T-cell (primary cell): ENCODE results near the gene CXCL16. TPM values are rescaled to one million over a fixed set of nuclear protein-coding genes. Genes with fewer than 3 reads are reported as not detected.

Experiments used
- ATAC-seq, 4 experiments: fragments of 200-7000 bp in 3 of 4; fragments of 150-1000 bp in 1 of 4; cut with Tn5 transposase; replicated peaks in 1 of 4; 1 replicate in 3 of 4; 2 replicates in 1 of 4; pipeline ENCODE4 v1.10.0; 2021; ENCODE audit warnings: moderate library complexity in 3 of 4, mild to moderate bottlenecking in 2 of 4, moderate number of reproducible peaks in 1 of 4
- CTCF ChIA-PET, 2 donors: fragments of 300-600 bp; sonication (Branson Sonifier 250); formaldehyde crosslinking; loops; one replicate each; lab custom pipeline; 2022; ENCODE audit warnings: antibody characterized with exemption in 2 of 2; lab: Charles Lee
- POLR2A ChIA-PET, 2 donors: fragments of 300-600 bp; sonication (Branson Sonifier 250); formaldehyde crosslinking; loops; one replicate each; lab custom pipeline; 2022; ENCODE audit warnings: antibody characterized with exemption in 2 of 2; lab: Charles Lee
- DNase-seq, 35 experiments: peaks; one replicate each; pipeline versions ENCODE4 v3.0.0 to v3.0.0-alpha.2; 2013 to 2023
- H3K27ac ChIP-seq: one replicate; pipeline ENCODE4 v1.5.1; 2013; ENCODE audit warnings: low read length
- H3K27me3 ChIP-seq, 2 experiments: replicated peaks in 1 of 2; 1 replicate in 1 of 2; 2 replicates in 1 of 2; pipeline versions ENCODE4 v1.6.1 to v1.7.0; 2013; ENCODE audit warnings: low read length in 1 of 2, mixed read lengths in 1 of 2; ENCODE audit not compliant: control insufficient read depth in 2 of 2, insufficient read depth in 2 of 2; ENCODE audit errors: extremely low read depth in 1 of 2
- H3K36me3 ChIP-seq, 2 donors: 1 replicate in 1 of 2; 2 replicates in 1 of 2; pipeline versions ENCODE4 v1.6.1 to v1.7.0; 2013; ENCODE audit warnings: low read length in 1 of 2; ENCODE audit not compliant: control insufficient read depth in 2 of 2, insufficient read depth in 1 of 2; ENCODE audit errors: extremely low read depth in 1 of 2
- H3K4me1 ChIP-seq, 2 experiments: 1 replicate in 1 of 2; 2 replicates in 1 of 2; pipeline versions ENCODE4 v1.6.1 to v1.7.0; 2013; ENCODE audit warnings: low read length in 2 of 2, mixed read lengths in 1 of 2; ENCODE audit not compliant: insufficient read depth in 2 of 2, control insufficient read depth in 1 of 2; ENCODE audit errors: extremely low read depth in 1 of 2
- H3K4me3 ChIP-seq, 2 donors: 1 replicate in 1 of 2; 2 replicates in 1 of 2; pipeline versions ENCODE4 v1.5.1 to v1.7.0; 2013; ENCODE audit warnings: mild to moderate bottlenecking in 2 of 2, low read length in 1 of 2, moderate library complexity in 1 of 2; ENCODE audit not compliant: control insufficient read depth in 1 of 2; ENCODE audit errors: extremely low read depth in 1 of 2
- H3K9me3 ChIP-seq: 2 replicates; pipeline ENCODE4 v1.7.0; 2013
- H3K27ac Mint-ChIP-seq, 2 donors: one replicate each; pipeline ENCODE4 v1.8.0; 2020 to 2021; ENCODE audit warnings: mild to moderate bottlenecking in 2 of 2, mixed read lengths in 2 of 2
- H3K27me3 Mint-ChIP-seq, 2 donors: one replicate each; pipeline ENCODE4 v1.8.0; 2021 to 2022; ENCODE audit warnings: mixed read lengths in 2 of 2
- H3K36me3 Mint-ChIP-seq: one replicate; pipeline ENCODE4 v1.8.0; 2021; ENCODE audit warnings: mixed read lengths
- H3K4me1 Mint-ChIP-seq, 3 donors: one replicate each; pipeline ENCODE4 v1.8.0; 2020 to 2022; ENCODE audit warnings: mixed read lengths in 3 of 3, mild to moderate bottlenecking in 1 of 3
- H3K4me3 Mint-ChIP-seq, 3 donors: one replicate each; pipeline ENCODE4 v1.8.0; 2020 to 2022; ENCODE audit warnings: mild to moderate bottlenecking in 3 of 3, mixed read lengths in 3 of 3, moderate library complexity in 3 of 3
- H3K9me3 Mint-ChIP-seq, 3 donors: one replicate each; pipeline ENCODE4 v1.8.0; 2020 to 2022; ENCODE audit warnings: mixed read lengths in 3 of 3
- WGBS: methylation state at CpG from one replicate; pipeline ENCODE4 v1.1.5; 2013; ENCODE audit warnings: missing lambda C conversion rate; ENCODE audit not compliant: insufficient coverage; 5-methylcytosine and 5-hydroxymethylcytosine counted together
- total RNA-seq, 35 experiments: library from RNA in 6 of 35; stranded (reverse) in 6 of 35; fragments of 120-200 nt in 1 of 35; gene quantifications; one replicate each; pipeline versions ENCODE4 v1.2.1 to v1.2.4 and lab custom pipeline; 2013 to 2026

CXCL16 gene
- total RNA-seq, 5 donors from 2014 or later (not counting 1 experiment from before 2014, with no cell fraction given), result 2.5 to 11.2 (median 3.1) TPM

DNA sequence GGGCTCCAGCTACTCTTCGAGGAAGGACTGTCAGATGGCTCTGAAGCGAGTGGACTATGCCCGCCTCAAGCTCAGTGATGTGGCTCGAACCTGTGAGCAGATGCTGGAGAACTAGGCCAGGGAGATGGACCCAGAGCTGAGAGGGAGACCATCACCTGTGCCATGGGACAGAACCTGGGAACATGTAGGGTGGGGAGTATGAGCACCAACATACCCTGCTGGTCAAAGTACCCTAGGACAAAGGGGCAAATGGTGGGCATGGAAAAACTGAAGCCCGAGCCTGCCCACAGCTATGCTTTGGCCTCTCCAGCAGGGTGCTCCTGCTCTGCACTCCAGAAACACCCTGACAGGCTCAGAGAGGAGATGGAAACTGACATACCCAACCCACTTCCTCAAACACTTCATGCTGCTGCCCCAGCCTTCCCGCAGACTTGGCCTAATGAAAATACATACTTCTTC lies 6.6 kb downstream of the CXCL16 start:
- H3K27me3 ChIP-seq, result peaks cover 0 to 2% of the 10 kb centered on the region in 2 experiments
- peak in 1 of 35 experiments; percentile 39 for DNase-seq
- CTCF ChIA-PET, result interaction anchor here in 1 of 2 donors (0.8 kb wide), 2 partner anchors 23 to 57 kb away, joined by 3 read pairs; partner anchors contain the start of gene ARRB2
- H3K4me3 Mint-ChIP-seq, result peak overlapping the region in 2 of 3 donors; percentile 20 to 53
- H3K4me1 Mint-ChIP-seq, result peaks cover 22 to 37% (median 22%) of the 10 kb centered on the region in 3 donors
- POLR2A ChIA-PET, result interaction anchor here in 1 of 2 donors (0.5 kb wide), 1 partner anchor 159 kb away, joined by 3 read pairs; no protein-coding TSS in a partner anchor
- H3K36me3 ChIP-seq, result no peaks in the 10 kb centered on the region
- no peaks in the 10 kb centered on the region for H3K9me3 Mint-ChIP-seq
- H3K4me3 ChIP-seq, result no peak overlapping the region
- no peak overlapping the region for H3K27ac Mint-ChIP-seq
- WGBS, result 79% methylated on average over 5 of the region's 6 CpGs
- H3K27ac ChIP-seq, result no peak overlapping the region
- H3K4me1 ChIP-seq, result peaks cover 3 to 21% of the 10 kb centered on the region in 2 experiments
- no peaks in the 10 kb centered on the region for H3K9me3 ChIP-seq
- no peaks in the 10 kb centered on the region for H3K27me3 Mint-ChIP-seq
- ATAC-seq, result no peak
- H3K36me3 Mint-ChIP-seq, result no peaks in the 10 kb centered on the region

DNA sequence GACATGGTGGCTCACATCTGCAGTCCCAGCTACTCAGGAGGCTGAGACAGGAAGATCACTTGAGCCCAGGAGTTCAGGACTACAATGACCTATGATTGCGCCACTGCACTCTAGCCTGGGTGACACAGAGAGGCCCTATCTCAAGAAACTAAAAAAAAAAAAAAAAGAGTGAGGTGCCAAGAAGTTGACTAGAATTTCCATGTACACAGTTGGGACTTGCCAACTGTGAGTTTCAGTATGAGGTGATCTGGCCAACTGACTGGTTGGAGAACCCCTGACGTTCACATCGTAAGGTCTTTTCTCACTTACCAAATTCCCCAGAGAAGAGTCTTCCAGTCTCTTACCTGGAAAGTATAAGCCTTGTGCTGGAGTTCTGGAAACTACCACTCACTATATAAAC lies 11.6 kb downstream of the CXCL16 start:
- ChIA-PET POLR2A (interaction anchor here in 1 of 2 donors (0.7 kb wide), 1 partner anchor 164 kb away, joined by 3 read pairs; no protein-coding TSS in a partner anchor), CTCF (no interaction called here)
- DNase-seq (no peak), ATAC-seq (no peak)
- Mint-ChIP-seq H3K4me3 (no peak overlapping the region), H3K4me1 (peaks cover 21 to 24% (median 22%) of the 10 kb centered on the region in 3 donors), H3K27me3 (no peaks in the 10 kb centered on the region), H3K27ac (no peak overlapping the region), H3K9me3 (no peaks in the 10 kb centered on the region), H3K36me3 (no peaks in the 10 kb centered on the region)
- Histone ChIP-seq H3K27ac (no peak overlapping the region), H3K9me3 (no peaks in the 10 kb centered on the region), H3K4me1 (peaks cover 2 to 21% of the 10 kb centered on the region in 2 experiments), H3K36me3 (no peaks in the 10 kb centered on the region), H3K4me3 (no peak overlapping the region), H3K27me3 (no peaks in the 10 kb centered on the region)
- 50% methylated on average over 1 of the region's 3 CpGs for WGBS

DNA sequence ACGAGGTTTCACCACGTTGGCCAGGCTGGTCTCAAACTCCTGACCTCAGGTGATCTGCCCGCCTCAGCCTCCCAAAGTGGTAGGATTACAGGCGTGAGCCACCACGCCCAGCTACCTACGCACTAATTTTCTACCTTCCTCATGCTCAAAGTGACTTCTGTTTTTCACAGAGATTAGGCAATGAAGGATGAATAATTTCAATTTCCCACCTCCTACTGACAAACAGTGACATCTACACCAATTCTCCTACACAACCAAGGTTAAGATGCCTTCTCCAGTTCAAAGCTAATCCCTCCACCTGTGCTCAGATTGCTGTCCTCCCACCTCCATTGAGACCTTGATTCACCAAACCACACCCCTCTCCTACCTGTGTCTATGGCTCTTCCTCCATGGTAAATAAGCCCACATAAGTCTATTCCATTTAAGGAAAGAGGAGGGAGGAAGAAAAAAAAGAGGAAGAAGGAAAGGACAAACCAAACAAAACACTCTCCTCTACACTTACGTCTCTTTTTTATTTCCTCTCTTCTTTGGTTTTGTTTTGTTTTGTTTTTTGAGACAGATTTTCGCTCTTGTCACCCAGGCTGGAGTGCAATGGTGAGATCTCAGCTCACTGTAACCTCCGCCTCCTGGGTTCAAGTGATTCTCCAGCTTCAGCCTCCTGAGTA lies 13.9 kb downstream of the CXCL16 start:
- Histone ChIP-seq H3K4me1 (peaks cover 0 to 9% of the 10 kb centered on the region in 2 experiments), H3K36me3 (peaks cover 2 to 10% of the 10 kb centered on the region in 2 donors), H3K27me3 (no peaks in the 10 kb centered on the region), H3K4me3 (no peak overlapping the region), H3K27ac (no peak overlapping the region), H3K9me3 (no peaks in the 10 kb centered on the region)
- Mint-ChIP-seq H3K27me3 (no peaks in the 10 kb centered on the region), H3K4me3 (no peak overlapping the region), H3K9me3 (no peaks in the 10 kb centered on the region), H3K27ac (peak overlapping the region in 1 of 2 donors; percentile 61), H3K36me3 (peaks cover 8% of the 10 kb centered on the region), H3K4me1 (peaks cover 3 to 11% (median 9%) of the 10 kb centered on the region in 3 donors)
- DNase-seq, result no peak
- ChIA-PET CTCF (interaction anchor here in 1 of 2 donors (0.6 kb wide), 1 partner anchor 116 kb away, joined by 3 read pairs; no protein-coding TSS in a partner anchor), POLR2A (interaction anchor here in 1 of 2 donors (1.0 kb wide), 1 partner anchor 10 kb away, joined by 5 read pairs; no protein-coding TSS in a partner anchor)
- WGBS, result 78% methylated on average over 4 of the region's 9 CpGs
- ATAC-seq, result no peak

DNA sequence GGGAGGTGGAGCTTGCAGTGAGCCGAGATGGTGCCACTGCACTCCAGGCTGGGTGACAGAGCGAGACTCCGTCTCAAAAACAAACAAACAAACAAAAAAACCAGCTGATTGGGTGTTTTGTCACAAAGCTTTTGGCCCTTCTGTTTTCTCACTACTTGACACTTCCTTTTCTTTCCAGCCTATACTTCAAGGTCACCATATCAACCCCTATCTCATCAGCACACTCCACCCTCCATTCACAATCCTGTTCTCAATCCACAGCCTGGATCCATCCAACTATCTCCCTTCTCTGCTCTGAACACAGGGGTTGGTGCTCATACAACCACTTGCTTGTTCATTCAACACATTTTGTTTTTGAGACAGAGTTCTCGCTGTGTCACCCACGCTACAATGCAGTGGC lies 15.1 kb downstream of the CXCL16 start:
- no peak overlapping the region for H3K27ac Mint-ChIP-seq
- H3K4me1 Mint-ChIP-seq, result peaks cover 2 to 8% (median 6%) of the 10 kb centered on the region in 3 donors
- 80% methylated on average over 1 of the region's 5 CpGs for WGBS
- no peak overlapping the region for H3K4me3 Mint-ChIP-seq
- ChIA-PET CTCF (interaction anchor here in 1 of 2 donors (1.1 kb wide), 1 partner anchor 9 kb away, joined by 3 read pairs; no protein-coding TSS in a partner anchor), POLR2A (interaction anchor here in 1 of 2 donors (0.7 kb wide), 1 partner anchor 51 kb away, joined by 3 read pairs; no protein-coding TSS in a partner anchor)
- Histone ChIP-seq H3K27ac (no peak overlapping the region), H3K4me3 (no peak overlapping the region), H3K36me3 (peaks cover 6 to 19% of the 10 kb centered on the region in 2 donors), H3K4me1 (peaks cover 0 to 5% of the 10 kb centered on the region in 2 experiments), H3K9me3 (no peaks in the 10 kb centered on the region), H3K27me3 (no peaks in the 10 kb centered on the region)
- DNase-seq (no peak), ATAC-seq (no peak)
- peaks cover 16% of the 10 kb centered on the region for H3K36me3 Mint-ChIP-seq
- H3K27me3 Mint-ChIP-seq, result no peaks in the 10 kb centered on the region
- H3K9me3 Mint-ChIP-seq, result no peaks in the 10 kb centered on the region

DNA sequence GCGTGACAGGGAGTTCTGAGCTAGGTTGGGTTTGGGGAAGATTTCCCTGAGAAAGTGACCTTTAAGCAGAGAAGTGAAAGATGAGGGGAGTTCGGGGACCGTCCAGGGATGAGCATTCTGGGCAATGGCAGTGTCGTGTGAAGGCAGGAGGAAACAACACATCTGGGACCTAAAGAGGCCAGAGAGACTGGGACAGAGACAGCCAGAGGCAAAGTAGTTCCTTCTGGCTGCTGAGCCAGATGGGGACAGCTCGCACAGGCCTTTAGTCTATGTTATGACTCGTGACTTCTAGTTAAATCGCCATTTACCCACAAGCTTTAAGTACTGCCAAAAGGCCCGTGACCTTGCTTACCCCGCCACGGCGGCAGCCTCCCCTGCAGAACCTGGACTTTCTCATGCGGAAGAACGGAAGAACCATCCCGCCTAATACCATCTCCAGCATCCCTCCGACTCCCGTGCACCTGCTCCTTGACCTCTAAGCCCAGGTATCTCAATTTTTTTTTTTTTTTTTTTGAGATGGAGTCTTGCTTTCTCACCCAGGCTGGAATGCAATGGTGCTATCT lies 17.0 kb downstream of the CXCL16 start:
- no peaks in the 10 kb centered on the region for H3K27me3 ChIP-seq
- Mint-ChIP-seq H3K27me3 (no peaks in the 10 kb centered on the region), H3K4me1 (peaks cover 2 to 13% (median 6%) of the 10 kb centered on the region in 3 donors), H3K27ac (peak overlapping the region in 1 of 2 donors; percentile 28), H3K4me3 (no peak overlapping the region), H3K36me3 (peaks cover 28% of the 10 kb centered on the region), H3K9me3 (no peaks in the 10 kb centered on the region)
- peaks cover 14 to 38% of the 10 kb centered on the region in 2 donors for H3K36me3 ChIP-seq
- H3K4me1 ChIP-seq, result peaks cover 0 to 10% of the 10 kb centered on the region in 2 experiments
- DNase-seq (no peak), ATAC-seq (no peak)
- WGBS, result 87% methylated on average over 14 of the region's 16 CpGs
- ChIA-PET CTCF (no interaction called here), POLR2A (interaction anchor here in 1 of 2 donors (1.0 kb wide), 1 partner anchor 216 kb away, joined by 3 read pairs; no protein-coding TSS in a partner anchor)
- H3K27ac ChIP-seq, result no peak overlapping the region
- H3K9me3 ChIP-seq, result no peaks in the 10 kb centered on the region
- H3K4me3 ChIP-seq, result no peak overlapping the region
